ENCODE results near the gene SAFB. TPM values are rescaled to one million over a fixed set of nuclear protein-coding genes. Genes with fewer than 3 reads are reported as not detected.

Gene SAFB
- total RNA-seq, 1 experiment from 2014 or later = 68.7 TPM

GRCh38 chr19:5713228-5713627 lies 90.3 kb downstream of the SAFB start:
- no peak overlapping the region for H3K27ac ChIP-seq
- H3K4me2 ChIP-seq = no peak overlapping the region
- TF ChIP-seq CTCF (conservative IDR thresholded peaks at IDR 0.05) = no peak
- no peak for TF ChIP-seq EZH2 (IDR thresholded peaks at IDR 0.05; ENCODE audit: low read depth)
- H3K79me2 ChIP-seq (ENCODE audit: low read depth) = peaks cover 42% of the 10 kb centered on the region
- no peaks in the 10 kb centered on the region for H3K9me2 ChIP-seq (ENCODE audit: insufficient read depth)
- H3K4me3 ChIP-seq = no peak overlapping the region
- peaks cover 4% of the 10 kb centered on the region; the same call in 1 of the 2 replicates for H3K36me3 ChIP-seq (ENCODE audit: low read depth)
- H3K4me1 ChIP-seq (replicated peaks; ENCODE audit: insufficient read depth) = peaks cover 9% of the 10 kb centered on the region
- no peaks in the 10 kb centered on the region for H3K27me3 ChIP-seq (ENCODE audit: insufficient read depth, low read depth)
- no peaks in the 10 kb centered on the region for H3K9me3 ChIP-seq (ENCODE audit: insufficient read depth, low read depth)
- peaks cover 10% of the 10 kb centered on the region; the same call in 1 of the 2 replicates for H3F3A ChIP-seq (ENCODE audit: insufficient read depth, low read depth)
- intact Hi-C loops (cut with micrococcal nuclease; ENCODE audit: unreplicated experiment) = no loop called here
- no peak overlapping the region for H2AFZ ChIP-seq
- ChIA-PET POLR2A (ENCODE audit: unreplicated experiment) (no interaction called here), CTCF (no interaction called here)
- no peak for DNase-seq
- BruUV-seq (replicated peaks) = no TSS peak
- H4K20me1 ChIP-seq (ENCODE audit: insufficient read depth) = peaks cover 46% of the 10 kb centered on the region

GRCh38 chr19:5714816-5715215 lies 91.9 kb downstream of the SAFB start:
- H3K4me1 ChIP-seq (replicated peaks; ENCODE audit: insufficient read depth) = peaks cover 9% of the 10 kb centered on the region
- ChIA-PET CTCF (no interaction called here), POLR2A (ENCODE audit: unreplicated experiment) (no interaction called here)
- peaks cover 4% of the 10 kb centered on the region; the same call in 1 of the 2 replicates for H3K36me3 ChIP-seq (ENCODE audit: low read depth)
- no peaks in the 10 kb centered on the region for H3K27me3 ChIP-seq (ENCODE audit: insufficient read depth, low read depth)
- DNase-seq = no peak
- no TSS peak for BruUV-seq (replicated peaks)
- peaks cover 20% of the 10 kb centered on the region for H3F3A ChIP-seq (ENCODE audit: insufficient read depth, low read depth)
- H3K9me3 ChIP-seq (ENCODE audit: insufficient read depth, low read depth) = no peaks in the 10 kb centered on the region
- H3K79me2 ChIP-seq (ENCODE audit: low read depth) = peaks cover 58% of the 10 kb centered on the region
- H2AFZ ChIP-seq = no peak overlapping the region
- peaks cover 41% of the 10 kb centered on the region for H4K20me1 ChIP-seq (ENCODE audit: insufficient read depth)
- H3K27ac ChIP-seq = no peak overlapping the region
- H3K4me3 ChIP-seq = no peak overlapping the region
- no peaks in the 10 kb centered on the region for H3K9me2 ChIP-seq (ENCODE audit: insufficient read depth)
- intact Hi-C loops (cut with micrococcal nuclease; ENCODE audit: unreplicated experiment) = no loop called here
- H3K4me2 ChIP-seq = no peak overlapping the region
- TF ChIP-seq EZH2 (IDR thresholded peaks at IDR 0.05; ENCODE audit: low read depth) (no peak), CTCF (conservative IDR thresholded peaks at IDR 0.05) (no peak)

GRCh38 chr19:5717215-5717935 lies 94.5 kb downstream of the SAFB start:
- H4K20me1 ChIP-seq (ENCODE audit: insufficient read depth) = peaks cover 41% of the 10 kb centered on the region

More at GRCh38 chr19:5717215-5717935, 94.5 kb downstream of the SAFB start:
- H3K4me3 ChIP-seq = peak overlapping the region; percentile 97
- POLR2A ChIA-PET (ENCODE audit: unreplicated experiment) = interaction anchor here (0.7 kb wide), 1 partner anchor 1681 kb away, joined by 3 read pairs; no protein-coding TSS in a partner anchor
- no peak overlapping the region for H2AFZ ChIP-seq
- TF ChIP-seq EZH2 (IDR thresholded peaks at IDR 0.05; ENCODE audit: low read depth) = no peak
- no peak for TF ChIP-seq CTCF (conservative IDR thresholded peaks at IDR 0.05)
- peak overlapping the region; percentile 99 for H3K27ac ChIP-seq
- H3K27me3 ChIP-seq (ENCODE audit: insufficient read depth, low read depth) = no peaks in the 10 kb centered on the region
- peaks cover 9% of the 10 kb centered on the region for H3K4me1 ChIP-seq (replicated peaks; ENCODE audit: insufficient read depth)
- peaks cover 58% of the 10 kb centered on the region for H3K79me2 ChIP-seq (ENCODE audit: low read depth)
- peaks cover 23% of the 10 kb centered on the region for H3F3A ChIP-seq (ENCODE audit: insufficient read depth, low read depth)
- CTCF ChIA-PET = interaction anchor here (0.6 kb wide), 1 partner anchor 87 kb away, joined by 11 read pairs; no protein-coding TSS in a partner anchor
- no TSS peak for BruUV-seq (replicated peaks)
- H3K4me2 ChIP-seq = peak overlapping the region; percentile 97
- intact Hi-C loops (cut with micrococcal nuclease; ENCODE audit: unreplicated experiment) = no loop called here
- no peak for DNase-seq
- no peaks in the 10 kb centered on the region for H3K9me2 ChIP-seq (ENCODE audit: insufficient read depth)
- H3K36me3 ChIP-seq (ENCODE audit: low read depth) = peaks cover 4% of the 10 kb centered on the region; the same call in 1 of the 2 replicates
- no peaks in the 10 kb centered on the region for H3K9me3 ChIP-seq (ENCODE audit: insufficient read depth, low read depth)

Other genes starting within 250 kb of the SAFB start
- not detected in 2 replicates for gene ZNRF4, start 167.7 kb upstream of the SAFB start, total RNA-seq (2021)
- 4.4 and 8.0 TPM in 2 replicates for gene TINCR, start 55.1 kb upstream of the SAFB start, total RNA-seq (2021)
- 43.1 and 66.1 TPM in 2 replicates for gene SAFB2, start 307 bp upstream of the SAFB start, total RNA-seq (2021)
- 31.1 and 34.7 TPM in 2 replicates for gene MICOS13, start 57.4 kb downstream of the SAFB start, total RNA-seq (2021)
- gene HSD11B1L, start 57.9 kb downstream of the SAFB start, total RNA-seq (2021) = 7.5 and 11.9 TPM in 2 replicates
- gene RPL36, start 67.2 kb downstream of the SAFB start, total RNA-seq (2021) = 772 and 787 TPM in 2 replicates
- gene LONP1, start 97.1 kb downstream of the SAFB start, total RNA-seq (2021) = 78.2 and 140 TPM in 2 replicates
- gene CATSPERD, start 97.6 kb downstream of the SAFB start, total RNA-seq (2021) = not detected in 2 replicates
- gene PRR22, start 161.7 kb downstream of the SAFB start, total RNA-seq (2021) = 4.5 and 4.6 TPM in 2 replicates
- gene DUS3L, start 168.1 kb downstream of the SAFB start, total RNA-seq (2021) = 27.1 and 29.2 TPM in 2 replicates
- 1.9 and 3.5 TPM in 2 replicates for gene NRTN, start 182.0 kb downstream of the SAFB start, total RNA-seq (2021)
- gene FUT6, start 216.6 kb downstream of the SAFB start, total RNA-seq (2021) = 0.43 and 0.55 TPM in 2 replicates
- 28.5 and 28.7 TPM in 2 replicates for gene FUT3, start 228.4 kb downstream of the SAFB start, total RNA-seq (2021)
- 0.28 TPM in 1 of 2 replicates, not detected in the other for gene FUT5, start 247.5 kb downstream of the SAFB start, total RNA-seq (2021)

All from PC-9 (cell line).